Fibroblast of pulmonary artery (primary cell): ENCODE measurements around the gene TMEM121.
"Not testable (repeated sequence)": the region's sequence is repeated elsewhere in the genome, so short reads cannot be mapped to it uniquely, and the experiment has no call there.

Experiments used
- DNase-seq: peaks from one replicate; pipeline ENCODE4 v3.0.0-alpha.2; 2010; ENCODE audit warnings: low read depth
- H3K4me3 ChIP-seq: replicated peaks from 2 replicates; pipeline ENCODE4 v1.5.1; 2011; ENCODE audit warnings: low read depth, mild to moderate bottlenecking, control low read depth, low read length, moderate library complexity
- TF ChIP-seq, protein P1 (sequence below): IDR thresholded peaks from 2 replicates; pipeline ENCODE4 v1.5.1; 2011; ENCODE audit warnings: mild to moderate bottlenecking, control low read depth, low read length, inconsistent platforms; ENCODE audit errors: missing control alignments

Gene TMEM121

DNA sequence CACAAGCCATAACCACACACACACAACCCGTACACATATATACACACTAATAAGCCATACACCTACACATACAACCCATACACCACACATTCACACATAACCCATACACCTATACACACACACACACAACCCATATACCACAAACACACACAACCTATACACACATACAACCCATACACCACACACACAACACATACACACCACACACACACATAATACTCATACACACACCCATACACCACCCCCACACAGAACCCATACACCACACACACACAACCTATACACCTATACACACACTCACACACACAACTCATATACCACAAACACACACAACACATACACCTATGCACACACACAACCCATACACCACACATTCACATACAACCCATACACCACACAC is 44.1 kb downstream of the TMEM121 start:
- DNase-seq: no peak
- H3K4me3 ChIP-seq: no peak overlapping the region
- TF ChIP-seq, protein P1, sequence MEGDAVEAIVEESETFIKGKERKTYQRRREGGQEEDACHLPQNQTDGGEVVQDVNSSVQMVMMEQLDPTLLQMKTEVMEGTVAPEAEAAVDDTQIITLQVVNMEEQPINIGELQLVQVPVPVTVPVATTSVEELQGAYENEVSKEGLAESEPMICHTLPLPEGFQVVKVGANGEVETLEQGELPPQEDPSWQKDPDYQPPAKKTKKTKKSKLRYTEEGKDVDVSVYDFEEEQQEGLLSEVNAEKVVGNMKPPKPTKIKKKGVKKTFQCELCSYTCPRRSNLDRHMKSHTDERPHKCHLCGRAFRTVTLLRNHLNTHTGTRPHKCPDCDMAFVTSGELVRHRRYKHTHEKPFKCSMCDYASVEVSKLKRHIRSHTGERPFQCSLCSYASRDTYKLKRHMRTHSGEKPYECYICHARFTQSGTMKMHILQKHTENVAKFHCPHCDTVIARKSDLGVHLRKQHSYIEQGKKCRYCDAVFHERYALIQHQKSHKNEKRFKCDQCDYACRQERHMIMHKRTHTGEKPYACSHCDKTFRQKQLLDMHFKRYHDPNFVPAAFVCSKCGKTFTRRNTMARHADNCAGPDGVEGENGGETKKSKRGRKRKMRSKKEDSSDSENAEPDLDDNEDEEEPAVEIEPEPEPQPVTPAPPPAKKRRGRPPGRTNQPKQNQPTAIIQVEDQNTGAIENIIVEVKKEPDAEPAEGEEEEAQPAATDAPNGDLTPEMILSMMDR: no peak

DNA sequence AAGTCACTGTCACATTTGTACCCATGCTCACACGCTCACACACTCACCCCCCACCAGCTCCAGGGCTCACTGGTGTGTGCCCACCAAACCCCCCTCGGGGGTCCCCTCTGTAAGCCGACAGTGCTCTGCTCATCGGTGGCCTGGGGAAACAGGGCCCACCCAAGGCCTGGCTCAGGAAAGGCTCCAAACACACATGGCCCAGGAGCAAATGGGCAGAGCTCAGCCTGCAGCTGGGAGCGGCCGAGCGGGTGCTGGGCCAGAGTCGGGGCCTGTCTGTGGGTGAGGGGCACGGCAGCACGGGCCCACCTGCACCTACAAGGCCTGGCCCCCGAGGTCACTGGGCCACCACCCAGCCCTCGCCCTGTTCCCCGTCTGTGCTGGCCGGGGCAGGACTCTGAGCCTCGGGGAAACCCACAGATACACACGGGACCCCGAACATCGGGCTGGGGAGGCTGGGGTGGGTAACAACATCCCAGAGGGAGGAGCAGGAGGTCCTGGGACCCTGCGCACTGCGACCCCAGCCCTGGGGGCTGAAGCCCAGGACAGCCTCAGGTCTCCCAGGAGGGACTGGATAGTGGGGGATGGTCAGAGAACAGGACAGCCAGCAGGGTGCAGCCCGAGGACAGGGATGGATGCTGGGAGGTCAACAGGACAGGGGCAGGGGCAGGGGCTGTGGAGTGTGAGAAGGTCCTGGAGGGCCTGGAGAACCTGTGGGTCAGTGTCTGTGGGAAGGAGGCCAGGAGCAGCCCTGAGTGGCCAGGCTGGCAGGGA is 45.0 kb downstream of the TMEM121 start:
- DNase-seq, H3K4me3 ChIP-seq: not testable (repeated sequence)

DNA sequence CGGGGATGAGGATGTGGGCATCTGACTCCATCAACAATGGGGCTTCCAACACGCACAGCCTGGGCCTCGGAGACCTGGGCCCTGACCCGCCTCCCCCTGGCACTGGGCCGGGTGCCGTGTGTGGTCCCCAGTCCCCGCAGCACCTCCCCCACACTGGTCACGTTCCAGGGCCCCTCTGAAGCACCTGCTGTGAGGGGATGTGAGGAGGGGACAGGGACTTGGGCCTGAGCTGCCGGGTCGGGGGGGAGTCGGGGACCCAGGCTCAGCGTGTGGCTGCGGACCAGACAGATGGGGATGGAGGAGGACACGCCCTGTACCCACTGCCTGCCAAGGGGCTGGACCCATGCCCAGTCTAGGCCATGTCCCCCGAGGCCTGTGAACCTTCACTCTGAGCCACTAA is 45.7 kb downstream of the TMEM121 start:
- H3K4me3 ChIP-seq, DNase-seq: not testable (repeated sequence)

DNA sequence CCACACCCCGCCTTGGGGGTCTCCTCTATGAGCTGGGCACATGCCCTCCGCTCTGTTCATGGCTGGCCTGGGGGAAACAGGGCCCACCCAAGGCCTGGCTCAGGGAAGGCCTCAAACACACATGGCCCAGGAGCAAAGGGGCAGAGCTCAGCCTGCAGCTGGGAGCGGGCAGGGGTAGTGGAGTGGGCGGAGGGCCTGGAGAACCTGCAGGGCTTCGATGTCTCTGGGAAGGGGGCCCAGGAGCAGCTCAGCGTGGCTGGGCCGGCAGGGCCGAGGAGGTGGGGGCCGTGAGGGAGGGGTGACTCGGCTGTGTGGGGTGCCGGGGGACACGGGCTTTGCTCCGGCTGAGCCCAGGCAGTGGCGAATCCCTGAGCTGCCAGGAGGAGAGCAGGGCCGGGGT is 47.5 kb downstream of the TMEM121 start:
- H3K4me3 ChIP-seq, DNase-seq: not testable (repeated sequence)

DNA sequence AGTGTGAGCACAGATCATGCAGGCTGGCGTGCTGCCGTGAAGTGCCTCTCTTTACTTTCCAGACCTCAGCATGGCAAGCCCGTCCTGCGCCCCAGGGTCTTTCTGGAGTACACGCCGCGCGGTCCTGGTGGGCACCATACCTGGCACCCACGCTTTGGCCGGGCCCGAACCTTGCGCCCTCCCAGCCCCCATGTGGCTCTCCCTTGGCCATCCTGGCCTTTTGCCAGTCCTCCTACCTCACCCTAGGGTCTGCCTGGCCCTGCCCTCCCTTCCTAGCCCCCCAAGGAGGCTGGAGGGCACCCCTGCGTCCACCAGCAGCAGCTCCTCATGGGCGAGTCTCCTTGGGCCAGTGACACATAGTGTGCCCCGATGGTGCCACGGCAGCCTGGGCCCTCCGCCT is 48.0 kb downstream of the TMEM121 start:
- H3K4me3 ChIP-seq, DNase-seq: not testable (repeated sequence)

DNA sequence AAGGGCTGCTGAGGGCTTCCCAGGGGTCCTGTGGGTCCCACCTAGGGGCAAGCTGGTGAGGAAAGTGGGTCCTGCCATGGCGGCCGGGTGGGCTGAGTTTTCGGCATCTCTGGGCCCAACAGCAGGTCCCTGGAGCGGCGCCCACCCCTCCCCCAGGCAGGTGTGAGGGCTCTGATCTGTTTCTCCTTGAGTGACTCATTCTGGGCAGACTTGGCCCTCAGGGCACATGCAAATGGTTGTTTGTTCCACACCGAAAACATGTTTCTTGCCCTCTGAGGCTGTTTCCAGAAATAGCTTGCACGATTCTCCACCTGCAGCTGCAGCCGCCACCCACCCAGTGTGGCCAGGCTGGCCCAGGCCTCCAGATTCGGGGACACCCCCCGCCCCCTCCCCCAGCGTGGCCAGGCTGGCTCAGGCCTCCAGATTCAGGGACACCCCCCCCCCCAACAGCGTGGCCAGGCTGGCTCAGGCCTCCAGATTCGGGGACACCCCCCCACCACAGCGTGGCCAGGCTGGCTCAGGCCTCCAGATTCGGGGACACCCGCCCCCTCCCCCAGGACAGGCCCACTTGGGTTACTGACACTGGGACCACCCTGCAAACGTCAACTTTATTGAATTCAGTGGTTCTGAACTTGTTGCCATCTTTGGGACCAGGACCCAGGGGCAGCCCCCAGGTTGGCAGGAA is 48.8 kb downstream of the TMEM121 start:
- not testable (repeated sequence) for H3K4me3 ChIP-seq, DNase-seq

DNA sequence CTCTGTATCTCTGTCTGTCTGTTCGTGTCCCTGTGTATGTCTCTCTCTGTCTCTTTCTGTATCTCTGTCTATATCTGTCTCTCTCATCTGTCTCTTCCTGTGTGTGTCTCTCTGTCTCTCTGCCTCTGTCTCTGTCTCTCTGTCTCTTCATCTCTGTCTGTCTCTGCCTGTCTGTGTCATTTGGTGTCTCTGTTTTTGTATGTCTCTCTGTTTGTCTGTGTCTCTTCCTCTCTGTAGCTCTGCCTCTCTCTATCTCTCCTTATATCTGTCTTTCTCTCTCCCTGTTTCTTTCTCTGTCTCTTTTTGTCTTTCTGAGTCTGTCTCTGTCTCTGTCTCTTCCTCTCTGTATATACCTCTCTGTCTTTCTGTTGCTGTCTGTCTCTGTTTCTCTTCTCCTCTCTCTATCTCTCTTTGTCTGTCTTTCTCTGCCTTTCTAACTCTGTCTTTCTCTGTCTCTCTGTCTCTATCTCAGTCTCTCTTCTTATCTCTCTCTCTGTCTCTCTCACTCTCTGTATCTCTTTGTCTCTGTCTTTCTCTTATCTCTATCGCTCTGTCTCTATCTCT is 50.2 kb downstream of the TMEM121 start:
- no peak for DNase-seq
- H3K4me3 ChIP-seq: no peak overlapping the region
- TF ChIP-seq, protein P1: no peak

DNA sequence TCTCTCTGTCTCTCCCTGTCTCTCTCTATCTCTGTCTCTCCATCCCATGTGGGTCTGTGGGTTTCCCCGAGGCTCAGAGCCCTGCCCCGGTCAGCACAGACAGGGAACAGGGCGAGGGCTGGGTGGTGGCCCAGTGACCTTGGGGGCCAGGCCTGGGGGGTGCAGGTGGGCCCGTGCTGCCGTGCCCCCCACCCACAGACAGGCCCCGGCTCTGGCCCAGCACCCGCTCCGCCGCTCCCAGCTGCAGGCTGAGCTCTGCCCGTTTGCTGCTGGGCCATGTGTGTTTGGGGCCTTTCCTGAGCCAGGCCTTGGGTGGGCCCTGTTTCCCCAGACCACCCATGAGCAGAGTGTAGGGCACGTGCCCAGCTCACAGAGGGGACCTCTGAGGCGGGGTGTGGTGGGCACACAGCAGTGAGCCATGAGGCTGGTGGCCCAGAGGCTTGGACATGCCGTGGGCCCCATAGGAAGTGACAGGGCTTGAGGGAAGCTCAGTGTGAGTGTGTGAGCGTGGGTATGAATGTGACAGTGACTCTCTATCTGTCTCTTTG is 51.0 kb downstream of the TMEM121 start:
- TF ChIP-seq, protein P1: no peak
- no peak overlapping the region for H3K4me3 ChIP-seq
- DNase-seq: no peak

DNA sequence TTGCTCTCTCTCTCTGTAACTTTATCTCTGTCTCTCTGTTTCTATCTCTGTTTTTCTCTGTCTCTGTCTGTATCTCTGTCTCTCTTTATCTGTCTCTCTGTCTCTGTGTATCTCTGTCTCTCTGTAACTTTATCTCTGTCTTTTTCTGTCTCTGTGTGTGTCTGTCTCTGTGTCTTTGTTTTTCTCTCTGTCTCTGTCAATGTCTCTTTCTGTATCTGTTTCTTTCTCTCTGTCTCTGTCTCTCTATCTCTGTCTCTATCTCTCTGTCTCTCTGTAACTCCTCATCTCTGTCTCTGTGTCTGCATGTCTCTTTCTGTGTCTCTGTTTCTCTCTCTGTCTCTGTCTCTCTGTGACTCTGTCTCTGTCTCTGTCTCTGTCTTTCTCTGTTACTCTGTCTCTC is 51.7 kb downstream of the TMEM121 start:
- no peak for DNase-seq
- H3K4me3 ChIP-seq: no peak overlapping the region
- TF ChIP-seq, protein P1: no peak

DNA sequence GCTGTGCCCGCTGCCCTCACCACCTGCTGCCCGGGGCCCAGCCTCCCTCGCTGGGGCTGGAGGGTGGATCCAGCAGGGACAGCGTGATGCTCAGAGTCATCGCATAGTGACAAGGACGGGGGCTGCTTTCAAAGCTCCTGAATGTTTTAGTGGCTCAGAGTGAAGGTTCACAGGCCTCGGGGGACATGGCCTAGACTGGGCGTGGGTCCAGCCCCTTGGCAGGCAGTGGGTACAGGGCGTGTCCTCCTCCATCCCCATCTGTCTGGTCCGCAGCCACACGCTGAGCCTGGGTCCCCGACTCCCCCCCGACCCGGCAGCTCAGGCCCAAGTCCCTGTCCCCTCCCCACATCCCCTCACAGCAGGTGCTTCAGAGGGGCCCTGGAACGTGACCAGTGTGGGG is 52.8 kb downstream of the TMEM121 start:
- not testable (repeated sequence) for H3K4me3 ChIP-seq, DNase-seq
